ENCODE measurements around the gene DDX41.

Gene DDX41

DNA sequence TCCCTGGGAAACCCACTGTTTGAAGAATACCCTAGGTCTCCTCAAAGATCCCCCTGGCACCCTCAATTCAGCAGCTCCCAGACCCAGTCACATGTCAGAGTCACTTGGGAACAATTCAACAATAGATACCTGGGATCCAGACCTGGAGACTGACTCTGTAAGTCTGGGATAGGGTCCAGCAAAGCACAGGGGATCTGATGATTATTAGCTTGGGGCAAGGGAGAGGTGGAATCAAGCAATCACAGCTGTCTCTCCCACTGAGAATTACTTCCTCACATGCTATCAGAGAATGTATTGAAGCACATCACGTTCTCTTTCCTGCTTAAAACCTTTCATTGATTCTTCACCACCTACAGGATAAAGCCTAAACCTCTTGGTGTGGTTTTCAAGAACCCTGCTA lies 31.7 kb upstream of the DDX41 start:
- no peak for DNase-seq (ENCODE audit: extremely low read depth, insufficient read length)
- peaks cover 6% of the 10 kb centered on the region for H3K36me3 ChIP-seq (ENCODE audit: control insufficient read depth, insufficient read depth, low read length)

DNA sequence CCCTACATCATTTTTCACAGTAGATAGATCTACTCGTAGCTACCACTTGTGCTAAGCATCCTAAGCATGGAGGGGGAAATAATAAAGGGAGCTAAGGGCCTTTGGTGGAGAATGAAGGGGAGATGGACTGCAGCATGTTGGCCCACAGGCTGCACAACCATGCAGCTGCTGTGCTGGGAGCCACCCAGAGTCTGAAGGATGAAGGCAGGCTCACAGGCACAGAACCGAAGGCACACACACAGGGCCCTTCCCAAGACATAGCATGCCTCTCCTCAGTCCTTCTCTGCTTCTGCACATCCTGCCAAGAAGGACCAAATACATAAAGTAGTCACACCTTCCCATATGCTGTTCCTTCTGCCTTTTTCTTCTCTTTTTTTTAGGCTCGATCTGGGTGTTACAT lies 31.0 kb upstream of the DDX41 start:
- H3K36me3 ChIP-seq (ENCODE audit: control insufficient read depth, insufficient read depth, low read length): peaks cover 7% of the 10 kb centered on the region
- DNase-seq (ENCODE audit: extremely low read depth, insufficient read length): no peak
- no peak overlapping the region for H3K4me3 ChIP-seq (replicated peaks; ENCODE audit: low read depth, low read length)
- TF ChIP-seq, protein P1, sequence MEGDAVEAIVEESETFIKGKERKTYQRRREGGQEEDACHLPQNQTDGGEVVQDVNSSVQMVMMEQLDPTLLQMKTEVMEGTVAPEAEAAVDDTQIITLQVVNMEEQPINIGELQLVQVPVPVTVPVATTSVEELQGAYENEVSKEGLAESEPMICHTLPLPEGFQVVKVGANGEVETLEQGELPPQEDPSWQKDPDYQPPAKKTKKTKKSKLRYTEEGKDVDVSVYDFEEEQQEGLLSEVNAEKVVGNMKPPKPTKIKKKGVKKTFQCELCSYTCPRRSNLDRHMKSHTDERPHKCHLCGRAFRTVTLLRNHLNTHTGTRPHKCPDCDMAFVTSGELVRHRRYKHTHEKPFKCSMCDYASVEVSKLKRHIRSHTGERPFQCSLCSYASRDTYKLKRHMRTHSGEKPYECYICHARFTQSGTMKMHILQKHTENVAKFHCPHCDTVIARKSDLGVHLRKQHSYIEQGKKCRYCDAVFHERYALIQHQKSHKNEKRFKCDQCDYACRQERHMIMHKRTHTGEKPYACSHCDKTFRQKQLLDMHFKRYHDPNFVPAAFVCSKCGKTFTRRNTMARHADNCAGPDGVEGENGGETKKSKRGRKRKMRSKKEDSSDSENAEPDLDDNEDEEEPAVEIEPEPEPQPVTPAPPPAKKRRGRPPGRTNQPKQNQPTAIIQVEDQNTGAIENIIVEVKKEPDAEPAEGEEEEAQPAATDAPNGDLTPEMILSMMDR (IDR thresholded peaks at IDR 0.05; ENCODE audit: insufficient read depth, low read length, poor library complexity, severe bottlenecking): no peak
- no peaks in the 10 kb centered on the region for H3K27me3 ChIP-seq (replicated peaks; ENCODE audit: control insufficient read depth, insufficient read depth, low read length)

More for the DNA sequence above, 31.7 kb upstream of the DDX41 start:
- H3K27me3 ChIP-seq (replicated peaks; ENCODE audit: control insufficient read depth, insufficient read depth, low read length): no peaks in the 10 kb centered on the region
- TF ChIP-seq, protein P1 (IDR thresholded peaks at IDR 0.05; ENCODE audit: insufficient read depth, low read length, poor library complexity, severe bottlenecking): no peak
- no peak overlapping the region for H3K4me3 ChIP-seq (replicated peaks; ENCODE audit: low read depth, low read length)

DNA sequence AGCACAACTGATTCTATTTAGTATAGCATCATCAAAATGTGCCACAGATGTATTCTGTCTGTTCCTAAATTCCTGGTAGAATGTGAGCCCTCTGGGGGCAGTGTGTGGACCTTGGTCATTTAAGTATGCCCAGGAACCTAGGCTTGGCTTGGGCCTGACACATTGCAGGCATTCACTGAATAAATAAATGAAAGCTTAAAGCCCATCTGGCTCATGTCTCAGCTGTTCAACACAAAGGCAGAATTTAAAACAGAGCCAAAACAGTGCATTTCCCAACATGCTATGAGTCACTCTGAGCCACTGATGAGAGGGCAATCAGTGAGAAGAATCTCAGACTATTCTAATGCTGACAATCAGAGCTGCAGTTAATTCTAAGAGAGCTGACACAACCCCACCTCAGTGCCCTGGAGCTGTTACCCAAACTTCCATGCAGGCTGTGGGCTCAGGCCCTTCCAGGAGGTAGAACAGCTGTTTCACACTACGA lies 29.5 kb upstream of the DDX41 start:
- Histone ChIP-seq H3K4me3 (replicated peaks; ENCODE audit: low read depth, low read length) (no peak overlapping the region), H3K36me3 (ENCODE audit: control insufficient read depth, insufficient read depth, low read length) (peaks cover 6% of the 10 kb centered on the region), H3K27me3 (replicated peaks; ENCODE audit: control insufficient read depth, insufficient read depth, low read length) (no peaks in the 10 kb centered on the region)
- DNase-seq (ENCODE audit: extremely low read depth, insufficient read length): no peak
- TF ChIP-seq, protein P1 (IDR thresholded peaks at IDR 0.05; ENCODE audit: insufficient read depth, low read length, poor library complexity, severe bottlenecking): no peak

DNA sequence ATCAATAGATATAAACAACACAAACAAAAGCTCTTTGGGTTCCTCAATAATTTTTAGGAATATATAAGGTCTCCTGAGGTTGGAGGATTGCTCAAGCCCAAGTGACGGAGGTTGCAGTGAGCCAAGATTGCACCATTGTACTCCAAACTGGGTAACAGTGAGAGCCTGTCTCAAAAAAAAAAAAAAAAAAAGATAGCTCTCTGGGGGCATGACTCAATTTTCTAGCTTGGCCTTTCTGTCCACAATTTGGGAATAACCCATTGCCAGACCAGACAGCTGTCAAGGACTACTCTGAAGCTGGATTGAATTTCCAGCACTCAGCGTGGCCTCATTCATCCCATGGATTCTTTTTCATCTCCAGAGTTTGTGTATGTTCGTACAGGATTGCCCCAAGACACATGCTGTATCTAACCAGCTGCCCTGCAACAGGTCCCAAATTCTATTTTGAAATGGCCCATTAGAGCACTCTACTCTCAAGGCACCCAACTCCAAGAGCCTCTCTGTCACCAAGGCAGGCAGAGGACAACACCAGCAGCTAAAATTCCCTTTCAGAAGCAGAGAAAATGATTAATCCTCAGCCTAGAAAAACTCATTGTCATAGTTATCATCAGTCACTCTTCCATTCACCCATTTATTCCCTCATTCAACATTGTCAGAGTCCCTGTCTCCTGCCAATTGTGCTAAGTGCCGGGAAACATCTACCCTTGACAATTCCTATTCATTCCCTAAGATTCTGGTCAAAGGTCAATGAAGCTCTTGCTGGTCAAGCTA lies 28.9 kb upstream of the DDX41 start:
- H3K27me3 ChIP-seq (replicated peaks; ENCODE audit: control insufficient read depth, insufficient read depth, low read length): no peaks in the 10 kb centered on the region
- DNase-seq (ENCODE audit: extremely low read depth, insufficient read length): no peak
- TF ChIP-seq, protein P1 (IDR thresholded peaks at IDR 0.05; ENCODE audit: insufficient read depth, low read length, poor library complexity, severe bottlenecking): no peak
- no peak overlapping the region for H3K4me3 ChIP-seq (replicated peaks; ENCODE audit: low read depth, low read length)
- peaks cover 6% of the 10 kb centered on the region for H3K36me3 ChIP-seq (ENCODE audit: control insufficient read depth, insufficient read depth, low read length)

DNA sequence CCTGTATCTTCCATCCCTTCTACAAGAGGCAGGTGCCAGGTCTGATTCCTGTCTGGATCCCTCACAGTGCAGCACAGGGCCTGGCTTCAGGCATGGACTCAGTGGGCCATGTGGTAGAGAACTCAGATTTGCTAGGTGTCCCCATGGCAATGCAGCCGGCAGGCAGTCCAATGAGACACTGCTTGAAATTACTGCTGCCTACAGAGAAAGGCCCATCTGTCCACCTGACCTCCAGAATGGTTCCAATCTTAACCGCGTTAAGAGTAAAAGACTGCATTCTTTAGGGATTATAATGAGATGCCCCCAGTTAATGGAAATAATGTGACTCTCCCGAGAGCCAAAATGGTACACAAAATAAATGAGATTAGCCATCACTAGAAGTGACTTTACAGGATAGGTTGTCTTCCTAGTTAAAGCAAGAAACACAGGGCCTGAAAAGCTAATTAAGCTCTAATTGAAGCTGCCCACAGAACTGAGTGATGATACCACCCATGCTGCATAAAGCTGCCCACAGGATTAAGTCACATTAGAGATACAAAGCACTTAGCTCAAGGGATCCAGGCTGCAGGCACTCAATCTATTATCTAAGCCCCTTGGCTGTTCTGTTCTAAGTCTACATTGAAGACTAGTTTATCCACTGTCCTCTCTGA lies 26.2 kb upstream of the DDX41 start:
- Histone ChIP-seq H3K27me3 (replicated peaks; ENCODE audit: control insufficient read depth, insufficient read depth, low read length) (no peaks in the 10 kb centered on the region), H3K4me3 (replicated peaks; ENCODE audit: low read depth, low read length) (no peak overlapping the region), H3K36me3 (ENCODE audit: control insufficient read depth, insufficient read depth, low read length) (peaks cover 6% of the 10 kb centered on the region)
- DNase-seq (ENCODE audit: extremely low read depth, insufficient read length): no peak
- TF ChIP-seq, protein P1 (IDR thresholded peaks at IDR 0.05; ENCODE audit: insufficient read depth, low read length, poor library complexity, severe bottlenecking): no peak
